GM23338 (cell line): ENCODE results near the gene KLF11.

Source experiments
- JUNB ChIP-seq: IDR thresholded peaks from one replicate; pipeline ENCODE4 v1.6.1; 2016; ENCODE audit warnings: antibody characterized with exemption; ENCODE audit not compliant: unreplicated experiment
- TF ChIP-seq, protein P1 (sequence below), 2 experiments: fragments of 200-600 bp in 1 of 2; sonication (generic) in 1 of 2; conservative IDR thresholded peaks; 2 replicates each; pipeline versions ENCODE4 v1.5.1 to v1.6.1; 2016 to 2017; ENCODE audit warnings: antibody characterized with exemption in 2 of 2, low read depth in 2 of 2, mild to moderate bottlenecking in 2 of 2, moderate library complexity in 1 of 2

DNA sequence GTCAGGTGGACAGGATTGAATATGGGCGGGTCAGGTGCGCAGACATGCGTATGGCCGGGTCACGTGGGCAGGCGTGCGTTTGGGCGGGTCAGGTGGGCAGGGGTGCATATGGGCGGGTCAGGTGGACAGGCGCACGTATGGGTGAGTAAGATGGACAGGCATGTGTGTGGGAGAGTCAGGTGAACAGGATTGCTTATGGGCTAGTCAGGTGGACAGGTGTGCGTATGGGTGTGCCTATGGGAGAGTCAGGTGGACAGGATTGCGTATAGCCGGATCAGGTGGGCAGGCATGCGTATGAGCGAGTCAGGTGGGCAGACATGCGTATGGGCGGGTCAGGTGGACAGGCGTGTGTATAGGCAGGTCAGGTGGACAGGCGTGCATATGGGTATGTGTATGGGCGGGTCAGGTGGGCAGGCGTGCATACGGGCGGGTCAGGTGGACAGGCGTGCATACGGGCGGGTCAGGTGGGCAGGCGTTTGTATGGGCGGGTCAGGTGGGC, 30.3 kb upstream of the KLF11 start:
- TF ChIP-seq, protein P1, sequence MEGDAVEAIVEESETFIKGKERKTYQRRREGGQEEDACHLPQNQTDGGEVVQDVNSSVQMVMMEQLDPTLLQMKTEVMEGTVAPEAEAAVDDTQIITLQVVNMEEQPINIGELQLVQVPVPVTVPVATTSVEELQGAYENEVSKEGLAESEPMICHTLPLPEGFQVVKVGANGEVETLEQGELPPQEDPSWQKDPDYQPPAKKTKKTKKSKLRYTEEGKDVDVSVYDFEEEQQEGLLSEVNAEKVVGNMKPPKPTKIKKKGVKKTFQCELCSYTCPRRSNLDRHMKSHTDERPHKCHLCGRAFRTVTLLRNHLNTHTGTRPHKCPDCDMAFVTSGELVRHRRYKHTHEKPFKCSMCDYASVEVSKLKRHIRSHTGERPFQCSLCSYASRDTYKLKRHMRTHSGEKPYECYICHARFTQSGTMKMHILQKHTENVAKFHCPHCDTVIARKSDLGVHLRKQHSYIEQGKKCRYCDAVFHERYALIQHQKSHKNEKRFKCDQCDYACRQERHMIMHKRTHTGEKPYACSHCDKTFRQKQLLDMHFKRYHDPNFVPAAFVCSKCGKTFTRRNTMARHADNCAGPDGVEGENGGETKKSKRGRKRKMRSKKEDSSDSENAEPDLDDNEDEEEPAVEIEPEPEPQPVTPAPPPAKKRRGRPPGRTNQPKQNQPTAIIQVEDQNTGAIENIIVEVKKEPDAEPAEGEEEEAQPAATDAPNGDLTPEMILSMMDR (conservative IDR thresholded peaks at IDR 0.05; ENCODE audit: low read depth in 2 of 2) = no peak
- TF ChIP-seq JUNB = no peak
